KG1 (cell line): ENCODE measurements around the gene ELP4.
"Not testable (repeated sequence)": the region's sequence is repeated elsewhere in the genome, so short reads cannot be mapped to it uniquely, and the experiment has no call there.

Experiments
- DNase-seq: peaks from one replicate; lab custom pipeline; 2025; lab: John Stamatoyannopoulos, UW

The ELP4 gene

DNA sequence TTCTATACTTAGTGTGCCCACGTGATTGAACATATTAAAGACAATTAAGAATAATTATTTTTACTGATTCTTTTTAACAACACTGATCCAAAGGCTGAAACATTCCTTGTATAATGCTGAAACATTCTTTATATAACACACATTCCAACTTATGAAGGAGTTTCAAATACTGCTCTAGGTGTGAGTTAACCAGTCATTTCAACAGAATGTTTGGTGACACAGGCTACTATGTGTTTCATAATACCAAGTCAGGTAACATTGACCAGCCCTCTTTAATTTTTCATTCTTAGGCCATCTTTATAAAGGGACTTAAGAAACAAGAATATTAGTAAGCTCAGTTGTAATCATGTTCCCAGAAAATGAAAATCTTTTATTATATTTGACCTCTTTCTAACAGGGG lies 136.6 kb downstream of the ELP4 start:
- DNase-seq = no peak

- no peak for DNase-seq
These were observed 139.8 kb downstream of the ELP4 start for GRCh38 chr11:31649129-31649966.

DNA sequence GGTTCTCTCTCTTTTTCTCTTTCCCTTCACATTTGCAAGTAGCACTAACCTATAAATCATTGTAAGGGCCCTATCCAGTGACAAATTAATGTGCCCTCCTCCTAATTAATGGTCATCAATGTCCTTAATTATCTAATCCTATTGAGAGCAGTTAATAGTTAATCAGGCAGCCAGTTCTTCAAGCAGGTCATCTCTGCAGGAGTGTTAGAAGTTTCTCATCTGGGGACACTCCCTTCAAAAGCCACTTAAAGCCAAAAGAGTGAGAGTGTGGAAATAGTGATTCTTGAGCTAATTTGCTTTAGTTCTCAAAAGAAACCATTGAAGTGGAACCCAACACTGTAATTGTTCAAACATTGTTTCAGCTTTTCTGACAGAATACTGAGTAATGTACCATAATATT lies 141.6 kb downstream of the ELP4 start:
- DNase-seq = no peak

GRCh38 chr11:31651822-31652221 lies 142.3 kb downstream of the ELP4 start:
- no peak for DNase-seq

DNA sequence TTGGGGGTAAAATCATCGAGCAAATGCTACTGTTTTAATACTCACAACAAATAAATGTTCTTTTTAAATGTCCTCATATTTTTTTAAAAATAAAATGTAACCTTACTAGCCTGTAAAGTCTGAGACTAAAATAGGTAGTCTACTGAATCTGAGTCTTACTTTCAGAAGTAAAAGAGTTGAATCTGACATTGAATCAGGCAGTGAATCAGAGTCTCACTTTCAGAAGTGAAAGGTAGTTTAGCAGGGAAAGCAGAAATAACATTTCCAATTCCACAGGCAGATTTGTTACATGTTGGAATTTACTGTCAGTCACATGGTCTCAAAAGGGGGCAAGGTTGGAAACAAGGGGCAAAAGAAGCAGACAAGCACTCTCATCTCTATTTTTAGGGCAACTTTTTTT lies 143.0 kb downstream of the ELP4 start:
- DNase-seq = no peak

GRCh38 chr11:31655483-31655882 lies 145.9 kb downstream of the ELP4 start:
- DNase-seq = no peak

DNA sequence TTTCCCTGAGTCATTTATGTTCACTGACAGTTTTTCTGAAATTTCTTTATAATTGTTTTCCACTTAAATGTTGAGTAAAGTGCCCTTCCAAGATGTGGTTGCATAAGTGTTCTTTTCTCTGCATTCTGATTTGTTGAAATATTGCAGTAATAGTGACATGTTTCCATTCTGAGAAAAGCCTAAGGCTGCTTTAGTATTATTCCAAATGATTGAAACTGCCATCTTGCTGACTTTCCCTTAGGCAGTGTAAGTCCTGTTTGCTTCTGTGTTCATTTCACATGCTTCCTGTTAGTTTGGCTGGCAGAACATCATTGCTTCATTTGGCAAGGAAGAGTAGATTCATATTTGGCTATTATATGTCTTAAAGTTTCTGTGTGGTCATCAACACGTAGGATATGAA lies 146.5 kb downstream of the ELP4 start:
- DNase-seq = no peak

GRCh38 chr11:31657091-31657490 lies 147.5 kb downstream of the ELP4 start:
- no peak for DNase-seq

DNA sequence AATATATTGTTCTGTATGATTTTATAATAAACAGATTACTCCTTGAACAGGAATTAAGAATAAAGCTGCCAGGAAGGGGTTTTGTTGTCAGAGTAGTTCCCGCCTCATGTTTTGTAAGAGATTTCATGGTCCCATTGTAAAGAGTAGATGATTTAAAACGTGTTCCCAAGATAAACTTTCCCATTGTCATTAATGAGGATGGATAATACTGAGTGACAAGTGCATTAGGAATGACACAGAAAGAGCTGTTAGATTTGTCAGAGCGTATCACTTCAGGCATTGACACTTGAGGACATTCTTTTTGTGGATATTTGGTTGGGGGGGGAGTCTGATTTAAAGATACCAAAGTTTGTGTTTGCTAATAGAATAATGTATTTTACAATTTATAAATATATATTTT lies 154.6 kb downstream of the ELP4 start:
- DNase-seq = no peak

DNA sequence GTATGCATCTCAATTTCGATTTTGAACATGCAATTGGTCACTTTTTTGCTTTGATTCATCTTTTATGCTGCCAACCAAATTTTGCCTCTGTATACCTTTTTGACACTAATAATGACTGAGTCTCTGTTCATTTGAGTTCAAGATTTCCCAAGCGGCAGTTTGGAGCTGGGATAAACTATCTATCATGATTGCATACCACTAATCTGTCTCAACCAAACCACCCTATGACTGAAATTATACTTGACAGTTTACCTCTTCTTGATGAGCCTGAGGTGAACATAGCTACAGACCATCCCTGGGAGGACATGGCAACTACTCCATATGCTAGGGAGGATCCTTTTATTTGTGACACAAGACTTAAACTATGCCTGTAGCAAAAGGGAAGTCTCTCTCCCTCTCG lies 155.4 kb downstream of the ELP4 start:
- DNase-seq = no peak

GRCh38 chr11:31671681-31672080 lies 162.1 kb downstream of the ELP4 start:
- DNase-seq = no peak

DNA sequence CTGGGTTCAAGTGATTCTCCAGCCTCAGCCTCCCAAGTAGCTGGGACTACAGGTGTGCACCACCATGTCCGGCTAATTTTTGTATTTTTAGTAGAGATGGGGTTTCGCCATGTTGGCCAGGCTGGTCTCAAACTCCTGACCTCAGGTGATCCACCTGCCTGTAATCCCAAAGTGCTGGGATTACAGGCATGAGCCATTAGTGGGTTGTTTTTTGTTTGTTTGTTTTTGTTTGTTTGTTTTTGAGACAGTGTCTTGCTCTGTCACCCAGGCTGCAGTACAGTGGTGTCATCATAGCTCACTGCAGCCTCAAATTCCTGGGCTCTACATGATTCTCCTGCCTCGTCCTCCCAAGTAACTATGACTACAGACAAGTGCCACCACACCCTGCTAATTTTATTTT lies 163.5 kb downstream of the ELP4 start:
- not testable (repeated sequence) for DNase-seq

GRCh38 chr11:31676280-31676982 lies 166.9 kb downstream of the ELP4 start:
- DNase-seq = no peak

- no peak for DNase-seq
These were observed 171.2 kb downstream of the ELP4 start for GRCh38 chr11:31680770-31681169.

GRCh38 chr11:31687256-31687655 lies 177.7 kb downstream of the ELP4 start:
- no peak for DNase-seq

GRCh38 chr11:31687861-31688260 lies 178.3 kb downstream of the ELP4 start:
- DNase-seq = no peak

DNA sequence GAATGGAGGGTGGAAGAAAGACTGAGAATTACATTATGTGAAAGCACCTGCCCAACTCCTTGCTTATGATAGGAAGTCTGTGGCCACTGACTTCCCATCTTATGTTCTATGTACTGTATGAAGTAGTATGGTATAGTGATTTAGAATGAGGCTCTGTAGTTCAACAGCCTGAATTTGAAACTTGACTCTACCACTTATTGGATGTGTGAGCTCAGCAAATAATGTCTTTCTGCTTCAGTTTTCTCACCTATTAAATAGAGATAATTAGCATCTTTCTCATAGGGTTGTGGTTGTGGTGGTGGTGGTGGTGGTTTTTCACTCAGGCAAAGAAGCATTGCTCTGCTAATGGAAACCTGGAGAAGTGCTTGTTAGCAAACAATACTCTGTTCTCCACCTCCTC lies 180.0 kb downstream of the ELP4 start:
- no peak for DNase-seq

DNA sequence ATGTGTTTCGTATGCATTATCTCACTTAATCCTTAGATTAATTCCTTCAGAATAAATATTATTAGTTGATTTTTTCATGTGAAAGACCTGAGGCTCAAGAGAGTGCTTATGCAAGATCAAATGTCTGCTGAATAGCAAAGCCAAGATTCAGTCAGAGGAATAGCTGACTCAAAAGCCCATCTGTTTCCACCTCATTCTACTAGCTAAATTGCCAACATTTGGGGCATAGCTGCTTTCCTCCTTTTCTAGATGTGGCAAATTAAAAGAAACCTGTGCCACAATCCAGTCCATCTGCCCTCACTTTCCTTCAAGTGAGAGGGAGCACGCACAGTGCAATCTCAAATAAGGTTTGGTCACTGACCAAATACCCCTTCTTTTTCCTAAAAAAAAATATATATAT lies 180.5 kb downstream of the ELP4 start:
- DNase-seq = no peak

DNA sequence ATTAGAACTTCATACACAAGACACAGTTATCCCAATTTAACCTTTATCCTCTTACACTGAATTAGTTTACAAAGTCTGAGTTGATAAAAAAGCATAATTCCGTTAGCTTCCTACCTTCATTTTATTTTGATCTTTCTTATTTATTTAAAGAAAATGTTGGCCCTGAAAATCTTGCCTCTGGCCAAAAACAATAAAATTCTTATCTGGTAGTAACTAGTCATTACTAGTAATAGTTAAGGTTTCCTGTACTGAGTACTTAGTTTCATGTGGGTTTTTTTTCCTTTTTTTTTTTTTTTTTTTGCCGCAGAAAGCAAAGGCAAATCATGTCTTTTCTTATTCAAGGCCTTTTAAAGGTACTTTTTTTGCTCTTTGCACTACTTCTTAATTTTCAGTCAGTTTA lies 180.9 kb downstream of the ELP4 start:
- no peak for DNase-seq

GRCh38 chr11:31692466-31692865 lies 182.9 kb downstream of the ELP4 start:
- DNase-seq = no peak

DNA sequence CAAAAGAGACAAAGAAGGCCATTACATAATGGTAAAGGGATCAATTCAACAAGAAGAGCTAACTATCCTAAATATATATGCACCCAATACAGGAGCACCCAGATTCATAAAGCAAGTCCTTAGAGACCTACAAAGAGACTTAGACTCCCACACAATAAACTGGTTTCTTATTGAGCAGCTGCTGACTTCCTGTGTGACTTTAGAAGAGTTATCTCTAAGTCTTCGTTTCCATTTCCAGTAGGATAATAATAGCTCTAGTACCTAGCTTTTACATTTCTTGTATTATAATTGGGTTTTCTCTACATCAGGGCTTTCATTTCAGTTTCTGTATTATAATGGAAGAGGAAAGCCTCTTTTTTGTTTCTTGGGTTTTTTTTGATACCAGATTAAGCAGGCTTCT lies 187.5 kb downstream of the ELP4 start:
- not testable (repeated sequence) for DNase-seq

DNA sequence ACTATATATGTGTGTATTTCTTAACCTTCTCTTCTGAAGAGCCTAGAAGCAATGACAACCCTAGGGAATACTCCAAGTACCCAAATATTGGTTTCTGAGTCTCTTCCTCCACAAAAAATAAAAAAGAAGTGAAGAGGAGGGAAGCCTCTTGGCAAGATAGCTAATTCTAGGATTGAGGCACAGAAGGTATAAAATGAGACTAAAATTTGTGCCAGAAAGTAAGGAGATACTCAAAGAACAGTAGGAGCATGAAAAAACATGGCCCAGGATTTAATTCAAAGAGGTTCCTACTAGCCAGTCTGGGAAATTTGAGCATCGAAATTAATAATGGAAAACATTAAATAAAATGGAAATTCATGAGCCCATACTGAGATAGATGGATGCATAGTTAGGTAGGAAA lies 189.5 kb downstream of the ELP4 start:
- no peak for DNase-seq

DNA sequence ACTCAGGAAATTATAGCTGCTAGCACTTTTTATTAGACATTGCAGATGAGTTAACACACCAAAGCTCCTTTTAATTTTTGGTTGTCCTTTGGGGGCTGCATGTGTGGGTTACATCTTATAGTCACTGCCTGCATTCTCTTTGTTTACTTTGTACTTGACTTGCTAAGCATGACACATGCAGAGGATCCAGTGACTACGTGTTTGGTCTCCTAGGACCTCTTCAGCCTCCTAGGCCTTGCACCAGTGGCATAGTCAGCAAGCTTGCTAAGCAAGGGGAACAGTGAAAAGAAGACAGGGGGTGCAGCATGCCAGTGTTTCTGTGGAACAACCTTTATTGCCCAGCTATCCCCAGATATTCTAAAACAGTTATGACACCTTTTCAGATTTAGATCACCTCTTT lies 193.4 kb downstream of the ELP4 start:
- no peak for DNase-seq

- DNase-seq = no peak
These were observed 196.8 kb downstream of the ELP4 start for GRCh38 chr11:31706357-31706756.
